Measurements from ENCODE around the gene RARS2.
A peak's percentile ranks its signal among the peaks of the same experiment; 100 is the strongest.

RARS2 gene, protein sequence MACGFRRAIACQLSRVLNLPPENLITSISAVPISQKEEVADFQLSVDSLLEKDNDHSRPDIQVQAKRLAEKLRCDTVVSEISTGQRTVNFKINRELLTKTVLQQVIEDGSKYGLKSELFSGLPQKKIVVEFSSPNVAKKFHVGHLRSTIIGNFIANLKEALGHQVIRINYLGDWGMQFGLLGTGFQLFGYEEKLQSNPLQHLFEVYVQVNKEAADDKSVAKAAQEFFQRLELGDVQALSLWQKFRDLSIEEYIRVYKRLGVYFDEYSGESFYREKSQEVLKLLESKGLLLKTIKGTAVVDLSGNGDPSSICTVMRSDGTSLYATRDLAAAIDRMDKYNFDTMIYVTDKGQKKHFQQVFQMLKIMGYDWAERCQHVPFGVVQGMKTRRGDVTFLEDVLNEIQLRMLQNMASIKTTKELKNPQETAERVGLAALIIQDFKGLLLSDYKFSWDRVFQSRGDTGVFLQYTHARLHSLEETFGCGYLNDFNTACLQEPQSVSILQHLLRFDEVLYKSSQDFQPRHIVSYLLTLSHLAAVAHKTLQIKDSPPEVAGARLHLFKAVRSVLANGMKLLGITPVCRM

DNA sequence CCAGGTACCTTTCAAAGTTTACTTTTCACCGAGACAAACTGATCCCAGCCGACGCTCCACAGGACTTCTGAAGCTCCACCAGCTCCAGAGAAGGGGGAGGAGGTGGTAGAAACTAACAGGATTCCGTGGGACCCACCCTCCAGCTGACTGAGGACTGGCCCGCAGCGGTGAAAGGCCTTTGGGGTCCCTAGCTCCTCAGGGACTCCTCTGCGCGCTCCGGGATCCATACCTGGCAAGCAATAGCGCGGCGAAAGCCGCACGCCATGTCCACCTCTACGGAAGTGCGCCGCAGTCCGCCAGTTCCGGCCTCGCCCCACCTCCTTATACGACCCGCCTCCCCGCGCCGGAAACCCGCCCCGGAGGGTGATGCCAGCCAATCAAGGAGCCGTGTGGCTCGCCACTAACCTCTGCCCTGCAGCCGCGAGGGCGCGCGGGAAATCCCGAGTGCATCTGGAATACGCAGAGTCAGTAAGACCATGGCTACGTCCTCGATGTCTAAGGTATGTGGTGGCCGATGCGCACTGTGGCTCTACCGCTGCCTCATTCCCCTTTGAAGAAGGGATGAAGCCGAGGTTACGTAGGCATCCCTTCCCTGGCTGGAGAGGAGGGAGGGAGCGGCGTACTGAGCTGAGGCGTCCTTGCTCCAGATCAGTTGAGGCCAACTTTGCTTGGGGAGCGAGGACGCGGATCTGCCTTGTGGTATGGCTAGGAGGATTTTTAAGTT lies at the start of gene RARS2, which contains the start of gene ORC3:
Gene RARS2, minus strand, starts transcription at position 295 of the 724 bp plus-strand sequence. Its CDS starts 30 bp downstream, at position 265.
Gene ORC3, plus strand, starts transcription at position 443 of the 724 bp plus-strand sequence. Its CDS starts 34 bp downstream, at position 477.
- no peaks in the 10 kb centered on the region for H3K9me3 ChIP-seq (ENCODE audit: control insufficient read depth, insufficient read depth, low read length)
- peaks cover 25% of the 10 kb centered on the region for H3K36me3 ChIP-seq (ENCODE audit: control insufficient read depth, insufficient read depth, low read length)
- H3K4me1 ChIP-seq (ENCODE audit: control insufficient read depth, insufficient read depth, low read length): peaks cover 5% of the 10 kb centered on the region
- H3K27ac ChIP-seq (ENCODE audit: low read depth, low read length): peak within 1 kb of the TSS; percentile 86
- peak within 1 kb of the TSS; percentile 93 for H3K4me3 ChIP-seq (ENCODE audit: low read depth, low read length)
- no peaks in the 10 kb centered on the region for H3K27me3 ChIP-seq (ENCODE audit: control insufficient read depth, insufficient read depth, low read length)
- peak within 1 kb of the TSS; percentile 94 for H3K9ac ChIP-seq (ENCODE audit: low read depth, low read length)

DNA sequence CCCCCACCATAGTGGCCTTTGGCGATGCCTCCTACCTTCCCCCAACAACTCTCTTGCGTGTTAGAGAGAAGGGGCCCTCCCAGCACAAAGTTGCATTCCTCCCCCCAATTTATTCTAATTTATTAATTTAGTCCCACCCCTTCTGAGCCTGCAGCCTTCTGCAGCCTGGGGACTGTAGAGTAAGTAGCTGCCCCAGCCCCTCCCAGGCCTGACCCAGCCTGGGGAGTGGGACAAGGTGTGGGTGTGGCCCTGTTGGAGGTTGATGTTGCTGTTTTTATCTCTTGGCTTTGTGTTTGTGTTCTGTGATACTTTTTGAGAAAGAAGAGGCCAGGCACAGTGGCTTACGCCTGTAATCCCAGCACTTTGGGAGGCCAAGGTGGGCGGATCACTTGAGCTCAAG lies 49.6 kb upstream of the RARS2 start:
- Histone ChIP-seq H3K4me1 (ENCODE audit: control insufficient read depth, insufficient read depth, low read length) (no peaks in the 10 kb centered on the region), H3K4me3 (ENCODE audit: low read depth, low read length) (no peak overlapping the region), H3K36me3 (ENCODE audit: control insufficient read depth, insufficient read depth, low read length) (peaks cover 55% of the 10 kb centered on the region), H3K27me3 (ENCODE audit: control insufficient read depth, insufficient read depth, low read length) (no peaks in the 10 kb centered on the region), H3K9me3 (ENCODE audit: control insufficient read depth, insufficient read depth, low read length) (no peaks in the 10 kb centered on the region), H3K27ac (ENCODE audit: low read depth, low read length) (no peak overlapping the region), H3K9ac (ENCODE audit: low read depth, low read length) (no peak overlapping the region)

DNA sequence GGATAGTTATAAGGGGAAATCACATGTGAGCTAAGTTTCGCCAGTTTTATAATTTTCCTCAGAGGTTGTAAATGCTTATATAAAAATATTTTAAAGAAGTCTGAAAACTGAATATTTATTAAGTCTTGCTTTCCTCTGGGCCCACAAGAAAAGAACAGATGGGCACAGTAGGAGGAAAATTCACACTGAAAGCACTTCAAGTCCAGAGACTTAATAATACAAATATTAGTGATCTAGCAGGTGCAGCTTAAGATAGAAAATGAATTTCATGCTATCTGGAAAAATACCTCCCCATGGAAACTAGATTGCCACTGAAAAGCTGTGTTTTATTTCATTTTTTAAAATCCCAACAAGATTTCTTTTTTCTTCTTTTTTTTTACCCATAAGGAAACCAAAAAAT lies 47.3 kb upstream of the RARS2 start:
- no peaks in the 10 kb centered on the region for H3K27me3 ChIP-seq (ENCODE audit: control insufficient read depth, insufficient read depth, low read length)
- no peak overlapping the region for H3K4me3 ChIP-seq (ENCODE audit: low read depth, low read length)
- H3K36me3 ChIP-seq (ENCODE audit: control insufficient read depth, insufficient read depth, low read length): peaks cover 64% of the 10 kb centered on the region
- no peaks in the 10 kb centered on the region for H3K9me3 ChIP-seq (ENCODE audit: control insufficient read depth, insufficient read depth, low read length)
- no peak overlapping the region for H3K27ac ChIP-seq (ENCODE audit: low read depth, low read length)
- no peak overlapping the region for H3K9ac ChIP-seq (ENCODE audit: low read depth, low read length)
- H3K4me1 ChIP-seq (ENCODE audit: control insufficient read depth, insufficient read depth, low read length): no peaks in the 10 kb centered on the region

DNA sequence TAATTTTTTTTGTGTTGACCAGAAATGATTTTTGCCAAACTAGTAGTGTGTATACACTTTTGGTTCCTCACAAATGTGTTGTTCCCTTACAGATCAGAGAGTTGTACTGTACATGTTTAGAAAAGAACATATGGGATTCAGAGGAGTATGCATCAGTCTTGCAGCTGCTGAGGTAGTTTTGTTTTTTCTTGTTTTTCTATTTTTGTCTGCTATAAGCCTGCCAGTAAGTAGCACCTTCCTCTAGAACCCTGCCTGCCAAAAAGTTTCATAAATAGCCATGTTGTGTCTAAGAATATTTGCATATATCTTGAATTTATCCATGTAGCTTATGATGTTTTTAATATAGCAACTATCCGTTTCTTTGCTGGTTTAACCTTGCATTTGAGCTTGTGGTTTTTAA lies 46.5 kb upstream of the RARS2 start:
- H3K27me3 ChIP-seq (ENCODE audit: control insufficient read depth, insufficient read depth, low read length): no peaks in the 10 kb centered on the region
- no peak overlapping the region for H3K4me3 ChIP-seq (ENCODE audit: low read depth, low read length)
- H3K9ac ChIP-seq (ENCODE audit: low read depth, low read length): no peak overlapping the region
- no peaks in the 10 kb centered on the region for H3K4me1 ChIP-seq (ENCODE audit: control insufficient read depth, insufficient read depth, low read length)
- H3K27ac ChIP-seq (ENCODE audit: low read depth, low read length): no peak overlapping the region
- peaks cover 67% of the 10 kb centered on the region for H3K36me3 ChIP-seq (ENCODE audit: control insufficient read depth, insufficient read depth, low read length)
- no peaks in the 10 kb centered on the region for H3K9me3 ChIP-seq (ENCODE audit: control insufficient read depth, insufficient read depth, low read length)

DNA sequence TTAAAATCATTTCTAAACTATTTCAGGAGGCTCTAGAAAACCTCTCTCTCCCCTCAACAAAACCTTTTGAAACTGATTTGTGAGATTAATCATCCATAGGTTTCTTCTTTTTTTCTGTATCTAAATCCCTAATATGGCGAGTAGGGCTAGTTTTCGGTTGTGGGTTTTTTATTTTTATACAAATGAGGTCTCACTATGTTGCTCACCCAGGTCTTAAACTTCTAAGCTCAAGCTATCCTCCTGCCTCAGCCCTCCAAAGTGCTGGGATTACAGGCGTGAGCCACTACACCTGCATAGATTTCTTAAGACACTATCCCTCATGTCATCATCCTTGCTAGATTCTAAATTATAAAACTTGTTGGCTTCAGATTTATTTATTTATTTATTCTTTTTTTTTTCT lies 44.1 kb upstream of the RARS2 start:
- H3K27ac ChIP-seq (ENCODE audit: low read depth, low read length): no peak overlapping the region
- H3K9ac ChIP-seq (ENCODE audit: low read depth, low read length): no peak overlapping the region
- H3K27me3 ChIP-seq (ENCODE audit: control insufficient read depth, insufficient read depth, low read length): no peaks in the 10 kb centered on the region
- no peaks in the 10 kb centered on the region for H3K9me3 ChIP-seq (ENCODE audit: control insufficient read depth, insufficient read depth, low read length)
- H3K36me3 ChIP-seq (ENCODE audit: control insufficient read depth, insufficient read depth, low read length): peaks cover 71% of the 10 kb centered on the region
- H3K4me1 ChIP-seq (ENCODE audit: control insufficient read depth, insufficient read depth, low read length): no peaks in the 10 kb centered on the region
- H3K4me3 ChIP-seq (ENCODE audit: low read depth, low read length): no peak overlapping the region

DNA sequence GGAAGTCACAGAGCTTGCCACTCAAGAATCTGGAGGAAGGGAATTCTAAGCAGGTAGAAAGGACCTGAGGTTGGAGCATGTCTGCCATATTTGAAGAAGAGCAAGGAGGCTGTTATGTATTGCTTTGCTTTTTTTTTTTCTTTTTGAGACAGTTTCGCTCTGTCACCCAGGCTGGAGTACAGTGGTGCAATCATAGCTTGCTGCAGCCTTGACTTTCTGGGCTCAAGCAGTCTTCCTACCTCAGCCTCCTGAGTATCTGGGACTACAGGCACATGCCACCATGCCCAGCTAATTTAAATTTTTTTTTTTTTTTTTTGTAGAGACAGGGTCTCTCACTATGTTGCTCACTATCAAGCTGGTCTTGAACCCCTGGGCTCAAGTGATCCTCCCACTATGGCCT lies 41.0 kb upstream of the RARS2 start:
- H3K4me1 ChIP-seq (ENCODE audit: control insufficient read depth, insufficient read depth, low read length): no peaks in the 10 kb centered on the region
- no peak overlapping the region for H3K4me3 ChIP-seq (ENCODE audit: low read depth, low read length)
- H3K9me3 ChIP-seq (ENCODE audit: control insufficient read depth, insufficient read depth, low read length): no peaks in the 10 kb centered on the region
- H3K9ac ChIP-seq (ENCODE audit: low read depth, low read length): no peak overlapping the region
- no peaks in the 10 kb centered on the region for H3K27me3 ChIP-seq (ENCODE audit: control insufficient read depth, insufficient read depth, low read length)
- H3K36me3 ChIP-seq (ENCODE audit: control insufficient read depth, insufficient read depth, low read length): peaks cover 56% of the 10 kb centered on the region
- H3K27ac ChIP-seq (ENCODE audit: low read depth, low read length): no peak overlapping the region

DNA sequence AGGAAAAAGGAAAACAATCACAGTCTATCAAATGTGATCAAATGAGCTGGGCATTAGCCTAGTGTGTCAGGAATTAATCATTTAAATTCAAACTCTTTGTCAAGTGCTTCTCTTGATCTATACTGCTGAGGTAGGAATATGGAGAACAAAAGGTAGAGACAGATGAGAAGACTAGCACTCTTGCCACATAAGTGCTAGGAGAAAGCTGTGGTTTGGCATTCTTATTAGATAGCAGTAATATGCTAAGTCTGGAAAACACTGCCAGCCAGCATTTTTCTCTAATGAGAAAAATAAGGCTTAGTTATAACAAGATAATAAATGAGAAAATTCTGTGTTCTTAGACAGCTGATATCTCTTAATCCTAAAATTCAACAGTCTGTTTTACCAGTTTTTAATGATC lies 39.1 kb upstream of the RARS2 start:
- H3K27ac ChIP-seq (ENCODE audit: low read depth, low read length): no peak overlapping the region
- no peaks in the 10 kb centered on the region for H3K4me1 ChIP-seq (ENCODE audit: control insufficient read depth, insufficient read depth, low read length)
- H3K9ac ChIP-seq (ENCODE audit: low read depth, low read length): no peak overlapping the region
- H3K36me3 ChIP-seq (ENCODE audit: control insufficient read depth, insufficient read depth, low read length): peaks cover 47% of the 10 kb centered on the region
- H3K9me3 ChIP-seq (ENCODE audit: control insufficient read depth, insufficient read depth, low read length): no peaks in the 10 kb centered on the region
- H3K27me3 ChIP-seq (ENCODE audit: control insufficient read depth, insufficient read depth, low read length): no peaks in the 10 kb centered on the region
- H3K4me3 ChIP-seq (ENCODE audit: low read depth, low read length): no peak overlapping the region

DNA sequence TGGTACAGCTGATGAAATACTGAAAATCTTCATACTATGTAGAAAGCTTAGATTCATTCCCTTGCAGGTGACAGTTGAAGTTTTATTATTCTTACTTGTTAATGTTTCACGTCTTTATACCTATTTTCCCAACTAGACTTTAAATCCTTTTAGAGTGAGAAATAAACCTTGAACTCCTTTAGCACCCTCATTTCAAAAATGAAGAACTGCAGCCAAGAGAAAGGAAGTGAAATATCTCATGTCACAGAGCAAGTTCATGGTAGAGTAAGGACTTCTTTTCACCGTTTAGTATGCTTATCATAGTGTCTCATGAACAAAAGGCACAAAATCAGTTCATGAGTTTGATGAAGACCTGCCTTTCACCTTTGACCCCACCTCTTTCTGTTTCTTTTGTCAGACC lies 38.6 kb upstream of the RARS2 start:
- Histone ChIP-seq H3K9me3 (ENCODE audit: control insufficient read depth, insufficient read depth, low read length) (no peaks in the 10 kb centered on the region), H3K36me3 (ENCODE audit: control insufficient read depth, insufficient read depth, low read length) (peaks cover 49% of the 10 kb centered on the region), H3K4me3 (ENCODE audit: low read depth, low read length) (no peak overlapping the region), H3K27ac (ENCODE audit: low read depth, low read length) (no peak overlapping the region), H3K27me3 (ENCODE audit: control insufficient read depth, insufficient read depth, low read length) (no peaks in the 10 kb centered on the region), H3K9ac (ENCODE audit: low read depth, low read length) (no peak overlapping the region), H3K4me1 (ENCODE audit: control insufficient read depth, insufficient read depth, low read length) (no peaks in the 10 kb centered on the region)

DNA sequence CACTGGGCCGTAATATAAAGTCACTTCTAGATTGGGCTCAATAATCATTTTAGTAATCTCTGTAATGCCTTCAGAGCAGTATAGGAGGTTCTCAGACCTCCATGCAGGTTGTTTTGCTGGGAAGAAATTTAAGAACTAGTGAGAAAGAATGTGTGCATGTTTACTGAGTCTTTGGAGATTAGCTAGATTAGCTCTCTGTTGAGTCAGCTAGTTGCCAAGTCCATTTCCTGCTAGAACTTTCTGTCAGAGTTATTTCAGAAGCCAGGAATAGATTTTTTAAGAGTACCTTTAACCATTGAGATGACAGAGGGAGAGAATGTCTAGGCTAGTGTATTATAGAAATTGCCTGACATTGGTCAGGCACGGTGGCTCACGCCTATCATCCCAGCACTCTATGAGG lies 33.5 kb upstream of the RARS2 start:
- no peaks in the 10 kb centered on the region for H3K9me3 ChIP-seq (ENCODE audit: control insufficient read depth, insufficient read depth, low read length)
- no peak overlapping the region for H3K9ac ChIP-seq (ENCODE audit: low read depth, low read length)
- no peak overlapping the region for H3K27ac ChIP-seq (ENCODE audit: low read depth, low read length)
- H3K4me3 ChIP-seq (ENCODE audit: low read depth, low read length): no peak overlapping the region
- H3K4me1 ChIP-seq (ENCODE audit: control insufficient read depth, insufficient read depth, low read length): no peaks in the 10 kb centered on the region
- H3K27me3 ChIP-seq (ENCODE audit: control insufficient read depth, insufficient read depth, low read length): no peaks in the 10 kb centered on the region
- H3K36me3 ChIP-seq (ENCODE audit: control insufficient read depth, insufficient read depth, low read length): peaks cover 60% of the 10 kb centered on the region

DNA sequence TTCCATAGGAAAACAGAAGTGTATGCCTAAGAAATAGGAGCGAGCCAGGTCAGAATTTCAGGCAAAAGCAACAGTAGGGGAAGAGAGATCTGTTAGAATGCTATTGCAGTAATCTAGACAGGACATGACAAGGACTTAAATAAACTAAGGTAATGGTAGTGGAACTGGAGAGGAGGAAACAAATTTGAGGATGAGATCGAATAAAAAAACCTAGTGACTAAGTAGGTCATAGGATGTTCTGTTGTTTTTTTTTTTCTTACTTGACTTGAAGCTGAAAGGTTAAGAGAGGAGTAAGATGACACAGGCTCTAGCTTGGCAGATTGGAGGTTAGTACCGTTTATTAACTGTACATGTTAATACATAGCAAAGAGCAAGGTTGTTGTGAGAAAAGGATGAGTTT lies 28.7 kb upstream of the RARS2 start:
- Histone ChIP-seq H3K9me3 (ENCODE audit: control insufficient read depth, insufficient read depth, low read length) (no peaks in the 10 kb centered on the region), H3K27ac (ENCODE audit: low read depth, low read length) (no peak overlapping the region), H3K27me3 (ENCODE audit: control insufficient read depth, insufficient read depth, low read length) (no peaks in the 10 kb centered on the region), H3K9ac (ENCODE audit: low read depth, low read length) (no peak overlapping the region), H3K4me1 (ENCODE audit: control insufficient read depth, insufficient read depth, low read length) (no peaks in the 10 kb centered on the region), H3K4me3 (ENCODE audit: low read depth, low read length) (no peak overlapping the region), H3K36me3 (ENCODE audit: control insufficient read depth, insufficient read depth, low read length) (peaks cover 85% of the 10 kb centered on the region)

DNA sequence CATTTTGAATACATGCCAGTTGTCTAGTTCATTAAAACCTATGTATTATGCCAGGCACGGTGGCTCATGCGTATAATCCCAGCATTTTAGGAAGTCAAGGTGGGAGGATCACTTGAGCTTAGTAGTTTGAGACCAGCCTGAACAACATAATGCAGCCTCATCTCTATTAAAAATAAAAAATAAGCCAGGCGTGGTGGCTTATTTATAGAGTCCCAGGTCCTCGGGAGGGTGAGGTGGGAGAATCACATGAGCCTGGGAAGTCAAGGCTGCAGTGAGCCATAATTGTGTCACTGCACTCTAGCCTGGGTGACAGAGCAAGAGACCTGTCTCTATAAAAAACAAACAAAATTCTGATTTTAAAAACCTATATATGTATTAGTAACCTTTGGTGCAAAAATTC lies 27.6 kb upstream of the RARS2 start:
- Histone ChIP-seq H3K9ac (ENCODE audit: low read depth, low read length) (no peak overlapping the region), H3K36me3 (ENCODE audit: control insufficient read depth, insufficient read depth, low read length) (peaks cover 86% of the 10 kb centered on the region), H3K27ac (ENCODE audit: low read depth, low read length) (no peak overlapping the region), H3K27me3 (ENCODE audit: control insufficient read depth, insufficient read depth, low read length) (no peaks in the 10 kb centered on the region), H3K4me3 (ENCODE audit: low read depth, low read length) (no peak overlapping the region), H3K4me1 (ENCODE audit: control insufficient read depth, insufficient read depth, low read length) (no peaks in the 10 kb centered on the region), H3K9me3 (ENCODE audit: control insufficient read depth, insufficient read depth, low read length) (no peaks in the 10 kb centered on the region)
